Mesenteric fat pad (tissue), 1 donor: ENCODE measurements around the gene ENTREP1. TPM values are rescaled to one million over a fixed set of nuclear protein-coding genes. Genes with fewer than 3 reads are reported as not detected.

Experiments
- DNase-seq: peaks from one replicate; pipeline ENCODE4 v3.0.0-alpha.2; 2020; ENCODE audit warnings: low spot score
- total RNA-seq: library from RNA; stranded (reverse); fragmentation: NEBNext Ultra II Directional; extraction: Animal tissue kit (Norgen Biotek cat#: 25700); gene quantifications from one replicate; pipeline ENCODE4 v1.2.1, GENCODE V29; 2021
- donor health status: DM: yes; HTN: yes; CAD: no.

Gene ENTREP1
- total RNA-seq, 1 donor from 2014 or later: 3.9 TPM

DNA sequence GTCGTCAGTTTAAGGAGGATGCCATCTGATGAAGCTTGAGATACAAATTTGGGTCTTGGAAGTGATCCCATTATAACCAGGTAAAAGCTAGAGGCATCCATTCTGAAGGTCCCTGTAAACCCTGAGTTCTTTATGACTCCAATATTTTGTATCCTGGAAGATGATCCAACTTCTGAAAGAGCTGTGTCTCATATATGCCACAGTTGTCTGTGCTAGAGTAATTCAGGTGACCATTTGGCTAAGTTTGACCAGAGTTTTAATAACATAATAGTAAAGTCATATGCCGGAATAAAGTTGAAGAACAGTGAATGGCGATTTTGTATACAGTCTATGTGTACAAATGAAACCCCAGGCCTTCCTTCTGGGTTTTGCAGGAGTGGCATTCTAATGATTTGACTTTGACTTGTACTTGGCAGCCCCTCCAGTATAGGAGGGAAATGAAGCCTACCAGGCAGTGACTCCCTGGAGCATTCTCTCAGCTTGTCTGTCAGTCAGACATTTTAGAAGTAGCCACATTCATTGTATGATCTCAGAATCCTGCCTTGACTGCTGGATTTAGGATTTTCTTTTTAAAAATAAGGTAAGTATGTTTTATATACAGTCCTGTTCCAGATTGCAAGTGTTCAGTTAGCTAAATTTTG is 39.6 kb downstream of the ENTREP1 start:
- DNase-seq: no peak

GRCh38 chr9:69370430-69370829 is 45.4 kb downstream of the ENTREP1 start:
- no peak for DNase-seq

DNA sequence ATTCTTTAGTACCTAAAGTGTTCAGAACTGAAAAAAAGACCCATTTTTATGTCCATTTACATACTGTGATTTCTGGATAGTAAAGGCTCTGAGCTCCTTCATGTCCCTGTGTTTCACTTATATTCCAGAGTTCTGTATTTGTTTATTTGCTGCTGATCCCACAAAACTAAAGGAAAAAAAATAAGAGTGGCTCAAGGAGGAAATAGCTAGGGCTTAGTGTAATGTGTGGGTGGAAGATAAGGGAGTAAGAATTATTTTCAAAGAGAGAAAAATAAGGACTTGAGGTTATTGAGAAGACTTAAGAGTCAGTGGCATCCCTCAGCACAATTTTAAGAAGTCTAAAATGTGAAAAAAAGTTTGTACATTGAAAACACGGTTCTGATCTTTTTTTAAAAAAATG is 46.0 kb downstream of the ENTREP1 start:
- no peak for DNase-seq

- DNase-seq: no peak
Measured at GRCh38 chr9:69376651-69377050, 51.6 kb downstream of the ENTREP1 start.

DNA sequence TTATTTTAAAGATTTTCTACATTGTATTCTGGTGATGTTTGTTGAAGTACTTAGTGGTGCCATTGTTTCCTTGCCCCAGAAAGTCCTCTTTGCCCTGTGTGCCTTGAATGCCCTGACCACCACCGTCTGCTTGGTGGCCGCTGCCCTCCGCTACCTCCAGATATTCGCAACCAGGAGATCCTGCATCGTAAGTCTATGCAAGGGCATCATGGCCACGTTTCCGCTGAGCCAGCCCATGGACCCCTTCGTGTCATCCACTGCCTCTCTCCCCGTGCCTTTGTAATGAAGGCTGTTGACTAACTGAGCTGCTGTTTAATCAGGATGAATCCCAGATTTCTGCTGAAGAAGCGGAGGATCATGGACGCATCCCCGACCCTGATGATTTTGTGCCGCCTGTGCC is 52.3 kb downstream of the ENTREP1 start:
- DNase-seq: no peak

DNA sequence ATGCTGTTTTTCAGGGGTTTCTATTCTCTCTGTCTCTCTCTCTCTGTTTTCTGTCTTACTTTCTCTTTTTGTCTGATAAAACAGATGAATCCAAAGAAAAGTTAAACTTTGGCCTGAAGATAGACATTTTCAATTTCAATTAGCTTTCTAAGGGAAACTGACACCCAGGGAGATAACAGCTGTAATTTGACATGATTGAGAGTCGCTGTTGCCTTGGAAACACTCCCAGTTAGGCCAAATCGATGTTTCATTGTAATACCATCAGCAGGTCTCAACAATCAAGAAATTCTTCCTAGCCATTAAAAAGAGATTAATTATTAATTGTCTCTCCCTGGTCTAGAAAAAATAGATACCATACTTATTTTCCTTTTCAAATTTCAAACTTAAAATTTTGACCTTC is 53.0 kb downstream of the ENTREP1 start:
- DNase-seq: no peak

GRCh38 chr9:69379270-69379982 is 54.4 kb downstream of the ENTREP1 start:
- DNase-seq: no peak

GRCh38 chr9:69380301-69380700 is 55.3 kb downstream of the ENTREP1 start:
- DNase-seq: no peak

- DNase-seq: no peak
Measured at GRCh38 chr9:69380811-69381210, 55.8 kb downstream of the ENTREP1 start.

- no peak for DNase-seq
Measured at GRCh38 chr9:69382135-69382534, 57.1 kb downstream of the ENTREP1 start.

- DNase-seq: no peak
Measured at GRCh38 chr9:69385581-69386033, 60.6 kb downstream of the ENTREP1 start.

GRCh38 chr9:69386651-69387050 is 61.6 kb downstream of the ENTREP1 start:
- no peak for DNase-seq

DNA sequence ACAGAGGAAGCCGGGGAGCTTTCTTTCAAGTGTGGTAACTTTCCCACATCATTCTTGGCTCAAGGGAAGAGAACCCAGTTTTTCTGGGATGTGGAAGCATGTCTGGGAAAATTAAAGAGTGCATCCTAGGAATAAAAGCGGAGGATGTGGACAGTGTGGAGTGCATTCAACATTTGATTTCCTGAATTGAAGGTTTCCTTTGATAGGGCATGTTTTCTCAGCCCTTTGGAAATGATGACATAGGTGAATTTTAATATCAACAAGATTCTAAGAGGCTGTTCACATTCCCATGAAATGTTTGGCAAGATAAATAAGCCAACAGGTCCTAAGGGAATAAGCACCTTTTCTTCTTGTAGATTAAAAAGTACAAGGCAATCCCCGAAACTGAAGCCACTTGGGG is 63.6 kb downstream of the ENTREP1 start:
- no peak for DNase-seq

GRCh38 chr9:69389437-69389995 is 64.5 kb downstream of the ENTREP1 start:
- DNase-seq: no peak

GRCh38 chr9:69391487-69391886 is 66.5 kb downstream of the ENTREP1 start:
- DNase-seq: no peak

- no peak for DNase-seq
Measured at GRCh38 chr9:69391946-69392345, 66.9 kb downstream of the ENTREP1 start.

GRCh38 chr9:69392826-69393225 is 67.8 kb downstream of the ENTREP1 start:
- no peak for DNase-seq

DNA sequence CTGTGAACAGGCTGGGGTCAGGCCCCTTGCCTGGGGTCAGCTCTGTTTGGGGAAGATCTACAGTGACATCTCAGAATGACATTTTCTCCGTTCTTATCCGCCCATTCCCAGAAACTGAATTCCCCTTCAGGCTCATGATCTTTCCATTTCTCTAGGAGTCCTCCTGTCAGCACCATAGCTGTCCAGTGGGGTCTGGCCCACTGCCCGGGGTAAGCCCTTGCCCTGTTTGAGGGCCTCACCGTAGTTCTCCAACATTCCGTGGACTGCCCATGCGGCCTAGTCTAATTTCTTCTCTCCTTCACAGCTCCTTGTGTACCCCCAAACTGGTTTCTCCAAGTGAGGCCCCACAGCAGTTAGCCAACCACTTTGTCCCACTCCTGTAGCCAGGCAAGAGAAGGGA is 68.4 kb downstream of the ENTREP1 start:
- DNase-seq: no peak

GRCh38 chr9:69395718-69396117 is 70.7 kb downstream of the ENTREP1 start:
- DNase-seq: no peak

DNA sequence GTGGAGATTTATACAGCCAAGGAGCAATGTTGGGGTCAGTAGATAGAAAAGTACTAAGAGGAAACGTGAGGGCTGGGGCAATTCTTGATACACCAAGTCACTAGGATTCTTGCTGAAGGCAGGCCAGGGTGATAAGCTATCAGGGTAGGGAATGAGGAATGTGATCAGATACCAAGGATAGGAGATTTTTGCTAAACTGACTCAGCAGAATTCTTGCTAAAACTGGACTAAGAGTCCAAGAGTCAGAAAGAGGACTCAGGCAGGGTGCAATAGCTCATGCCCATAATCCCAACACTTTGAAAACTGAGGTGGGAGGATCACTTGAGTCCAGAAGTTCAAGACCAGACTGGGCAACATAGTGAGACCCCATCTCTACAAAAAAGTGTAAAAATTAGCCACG is 71.7 kb downstream of the ENTREP1 start:
- no peak for DNase-seq

DNA sequence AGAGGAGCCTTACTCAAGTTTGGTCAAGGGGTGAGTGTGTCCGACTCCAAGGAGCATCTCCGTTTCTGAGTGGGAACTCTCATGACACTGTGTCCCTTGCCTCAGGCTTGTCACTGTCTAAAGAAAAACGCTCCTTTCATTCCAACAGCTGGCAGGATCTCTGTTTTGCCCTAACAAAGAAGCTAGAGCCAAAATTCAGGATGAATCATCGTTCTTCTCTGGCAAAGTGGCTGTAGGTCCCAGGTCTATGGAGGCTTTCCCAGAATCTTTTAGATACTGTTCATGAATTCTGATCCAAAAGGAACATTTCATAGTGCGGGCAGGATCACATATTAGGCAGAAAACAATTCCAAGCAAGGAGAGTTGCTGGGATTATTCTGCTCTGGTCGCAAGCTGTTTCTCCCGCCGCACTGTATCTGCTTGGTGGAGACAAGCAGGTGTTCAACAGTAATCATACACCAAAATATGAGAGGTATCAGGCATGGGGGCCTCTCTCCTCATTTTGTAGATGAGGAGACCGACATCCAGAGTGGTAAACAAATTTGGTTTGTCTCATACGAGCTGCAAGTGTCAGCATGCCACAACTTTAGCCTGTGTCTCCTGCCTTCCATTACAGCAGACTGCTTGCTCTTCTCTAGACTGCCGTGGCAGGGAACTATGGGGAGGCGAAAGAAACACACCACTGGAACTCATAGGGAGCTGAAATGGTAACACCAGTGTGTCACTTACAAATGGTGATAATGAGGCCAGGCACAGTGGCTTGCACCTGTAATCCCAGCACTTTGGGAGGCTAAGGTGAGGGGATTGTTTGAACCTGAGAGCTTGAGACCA is 72.6 kb downstream of the ENTREP1 start:
- DNase-seq: no peak

- no peak for DNase-seq
Measured at GRCh38 chr9:69400470-69400869, 75.5 kb downstream of the ENTREP1 start.
